ENCODE data around the gene HMCN1. TPM values are rescaled to one million over a fixed set of nuclear protein-coding genes. Genes with fewer than 3 reads are reported as not detected.

HMCN1 gene
- total RNA-seq, 1 donor from 2014 or later = 28.0 TPM

- H3K36me3 ChIP-seq = no peaks in the 10 kb centered on the region
- H3K9me3 ChIP-seq = peaks cover 7% of the 10 kb centered on the region
- no peak overlapping the region for H3K4me3 ChIP-seq
- H3K4me1 ChIP-seq = no peaks in the 10 kb centered on the region
- no peak for TF ChIP-seq CTCF (IDR thresholded peaks at IDR 0.05)
- no peaks in the 10 kb centered on the region for H3K27me3 ChIP-seq (ENCODE audit: low read depth)
- DNase-seq (no peak), ATAC-seq (no peak)
- intact Hi-C loops (cut with DNase I) = no loop called here
- H3K27ac ChIP-seq = no peak overlapping the region
Observed at GRCh38 chr1:185727726-185728125, 6.5 kb upstream of the HMCN1 start.

GRCh38 chr1:185731446-185731845 is 2.7 kb upstream of the HMCN1 start:
- Histone ChIP-seq H3K36me3 (no peaks in the 10 kb centered on the region), H3K4me3 (no peak overlapping the region), H3K27ac (no peak overlapping the region), H3K27me3 (ENCODE audit: low read depth) (no peaks in the 10 kb centered on the region), H3K4me1 (peaks cover 20% of the 10 kb centered on the region), H3K9me3 (peaks cover 7% of the 10 kb centered on the region)
- intact Hi-C loops (cut with DNase I) = no loop called here
- TF ChIP-seq CTCF (IDR thresholded peaks at IDR 0.05) = no peak
- ATAC-seq = no peak
- DNase-seq = no peak

GRCh38 chr1:185732951-185733350 is 1.2 kb upstream of the HMCN1 start:
- Histone ChIP-seq H3K4me1 (peaks cover 20% of the 10 kb centered on the region), H3K4me3 (no peak overlapping the region), H3K27ac (no peak overlapping the region), H3K27me3 (ENCODE audit: low read depth) (no peaks in the 10 kb centered on the region), H3K9me3 (peaks cover 7% of the 10 kb centered on the region), H3K36me3 (no peaks in the 10 kb centered on the region)
- ATAC-seq = no peak
- intact Hi-C loops (cut with DNase I) = no loop called here
- no peak for TF ChIP-seq CTCF (IDR thresholded peaks at IDR 0.05)
- DNase-seq = no peak

GRCh38 chr1:185734929-185735700 is 924 bp downstream of the HMCN1 start:
- DNase-seq = no peak
- H3K36me3 ChIP-seq = no peaks in the 10 kb centered on the region
- no peak for ATAC-seq
- no peak for TF ChIP-seq CTCF (IDR thresholded peaks at IDR 0.05)
- H3K27me3 ChIP-seq (ENCODE audit: low read depth) = no peaks in the 10 kb centered on the region
- H3K27ac ChIP-seq = peak overlapping the region; percentile 42
- H3K9me3 ChIP-seq = peaks cover 7% of the 10 kb centered on the region
- H3K4me3 ChIP-seq = peak overlapping the region; percentile 62
- peaks cover 20% of the 10 kb centered on the region for H3K4me1 ChIP-seq
- intact Hi-C loops (cut with DNase I) = no loop called here

- TF ChIP-seq CTCF (IDR thresholded peaks at IDR 0.05) = no peak
- H3K4me1 ChIP-seq = peaks cover 20% of the 10 kb centered on the region
- intact Hi-C loops (cut with DNase I) = no loop called here
- H3K27me3 ChIP-seq (ENCODE audit: low read depth) = no peaks in the 10 kb centered on the region
- H3K36me3 ChIP-seq = no peaks in the 10 kb centered on the region
- peaks cover 4% of the 10 kb centered on the region for H3K9me3 ChIP-seq
- peak overlapping the region; percentile 42 for H3K27ac ChIP-seq
- DNase-seq (no peak), ATAC-seq (no peak)
- peak overlapping the region; percentile 62 for H3K4me3 ChIP-seq
Observed at GRCh38 chr1:185735701-185736064, 1.5 kb downstream of the HMCN1 start.
